SK-N-SH treated with all-trans-retinoic acid at 6 μM for 48 hours (cell line): ENCODE measurements around the gene PCIF1.

Experiments used
- ARNTL ChIP-seq: fragments of 450-650 bp; formaldehyde crosslinking; IDR thresholded peaks from 2 replicates; pipeline ENCODE4 v1.5.0; 2020; ENCODE audit warnings: low read depth, mild to moderate bottlenecking, moderate library complexity, borderline replicate concordance
- BACH2 ChIP-seq: fragments of 250-450 bp; sonication (Bioruptor Pico); IDR thresholded peaks from 2 replicates; pipeline ENCODE4 v1.9.0; 2021; ENCODE audit warnings: mild to moderate bottlenecking, borderline replicate concordance
- PATZ1 ChIP-seq: fragments of 250-450 bp; sonication (Bioruptor Pico); IDR thresholded peaks from 2 replicates; pipeline ENCODE4 v1.8.0; 2020; ENCODE audit warnings: mild to moderate bottlenecking, moderate library complexity, borderline replicate concordance
- ZFP3 ChIP-seq: fragments of 250-450 bp; sonication (Bioruptor Pico); IDR thresholded peaks from 2 replicates; pipeline ENCODE4 v1.5.0; 2020; ENCODE audit warnings: mild to moderate bottlenecking, moderate library complexity
- ZFP30 ChIP-seq: fragments of 450-650 bp; formaldehyde crosslinking; IDR thresholded peaks from 2 replicates; pipeline ENCODE4 v1.5.0; 2022; ENCODE audit warnings: mild to moderate bottlenecking, moderate library complexity

DNA sequence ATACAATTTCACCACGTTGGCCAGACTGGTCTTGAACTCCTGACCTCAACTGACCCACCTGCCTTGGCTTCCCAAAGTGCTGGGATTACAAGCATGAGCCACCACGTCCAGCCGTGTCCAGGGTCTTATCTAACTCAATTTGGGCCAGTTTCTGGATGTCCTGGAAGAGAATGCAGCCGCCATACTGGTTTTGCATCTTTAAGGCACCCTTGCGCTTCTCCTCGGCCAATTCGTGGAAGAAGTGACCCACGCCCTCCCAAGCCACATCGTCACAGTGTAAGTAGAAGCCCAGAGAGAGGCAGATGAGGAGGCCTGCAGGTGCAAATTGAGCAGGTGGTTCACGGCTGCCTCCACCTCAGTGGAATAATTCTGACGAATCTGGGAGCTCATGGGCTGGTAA lies 41.2 kb downstream of the PCIF1 start:
- TF ChIP-seq BACH2 (CRISPR knock-in tag), result no peak
- no peak for TF ChIP-seq ZFP3 (CRISPR knock-in tag)
- TF ChIP-seq ARNTL (CRISPR knock-in tag), result no peak
- no peak for TF ChIP-seq ZFP30 (CRISPR knock-in tag)
- TF ChIP-seq PATZ1 (CRISPR knock-in tag), result no peak
